ENCODE results near the gene ARID2. TPM values are rescaled to one million over a fixed set of nuclear protein-coding genes. Genes with fewer than 3 reads are reported as not detected.

ARID2 gene
- total RNA-seq, 2 experiments from 2014 or later, result 33.2 to 33.4 TPM

- Mint-ChIP-seq H3K36me3 (ENCODE audit: low read depth) (no peaks in the 10 kb centered on the region), H3K9me3 (no peaks in the 10 kb centered on the region), H3K4me1 (ENCODE audit: low read depth) (peaks cover 23% of the 10 kb centered on the region), H3K27me3 (no peaks in the 10 kb centered on the region), H3K27ac (no peak overlapping the region), H3K4me3 (no peak overlapping the region)
- ChIA-PET POLR2A (no interaction called here), CTCF (interaction anchor here (0.6 to 1.8 kb wide), 3 partner anchors 9 to 59 kb away, joined by 3 to 6 read pairs (median 4); no protein-coding TSS in a partner anchor)
- intact Hi-C loops (cut with micrococcal nuclease), result no loop called here
- no peak for DNase-seq
- no peak for ATAC-seq
- no peak for TF ChIP-seq CTCF (IDR thresholded peaks at IDR 0.05)
Observed at GRCh38 chr12:45775964-45776363, 46.5 kb downstream of the ARID2 start.

- Mint-ChIP-seq H3K4me3 (no peak overlapping the region), H3K9me3 (no peaks in the 10 kb centered on the region), H3K27me3 (no peaks in the 10 kb centered on the region), H3K27ac (no peak overlapping the region), H3K4me1 (ENCODE audit: low read depth) (peaks cover 4% of the 10 kb centered on the region), H3K36me3 (ENCODE audit: low read depth) (no peaks in the 10 kb centered on the region)
- ChIA-PET POLR2A (no interaction called here), CTCF (no interaction called here)
- ATAC-seq (no peak), DNase-seq (no peak)
- intact Hi-C loops (cut with micrococcal nuclease), result no loop called here
- TF ChIP-seq CTCF (IDR thresholded peaks at IDR 0.05), result no peak
Observed at GRCh38 chr12:45779936-45780335, 50.4 kb downstream of the ARID2 start.

- H3K27me3 Mint-ChIP-seq, result no peaks in the 10 kb centered on the region
- intact Hi-C loops (cut with micrococcal nuclease), result no loop called here
- ChIA-PET POLR2A (interaction anchor here (0.9 kb wide), 1 partner anchor 47 kb away, joined by 3 read pairs; no protein-coding TSS in a partner anchor), CTCF (interaction anchor here (1.2 kb wide), 2 partner anchors 15 to 78 kb away, joined by 3 read pairs; no protein-coding TSS in a partner anchor)
- peaks cover 4% of the 10 kb centered on the region for H3K4me1 Mint-ChIP-seq (ENCODE audit: low read depth)
- H3K36me3 Mint-ChIP-seq (ENCODE audit: low read depth), result no peaks in the 10 kb centered on the region
- ATAC-seq (no peak), DNase-seq (no peak)
- H3K4me3 Mint-ChIP-seq, result no peak overlapping the region
- no peaks in the 10 kb centered on the region for H3K9me3 Mint-ChIP-seq
- TF ChIP-seq CTCF (IDR thresholded peaks at IDR 0.05), result no peak
- no peak overlapping the region for H3K27ac Mint-ChIP-seq
Observed at GRCh38 chr12:45781080-45781479, 51.6 kb downstream of the ARID2 start.

GRCh38 chr12:45785315-45785714 lies 55.8 kb downstream of the ARID2 start:
- no peak for TF ChIP-seq CTCF (IDR thresholded peaks at IDR 0.05)
- ATAC-seq, result no peak
- intact Hi-C loops (cut with micrococcal nuclease), result no loop called here
- no peak overlapping the region for H3K4me3 Mint-ChIP-seq
- no peaks in the 10 kb centered on the region for H3K36me3 Mint-ChIP-seq (ENCODE audit: low read depth)
- H3K27ac Mint-ChIP-seq, result no peak overlapping the region
- no peaks in the 10 kb centered on the region for H3K27me3 Mint-ChIP-seq
- ChIA-PET CTCF (interaction anchor here (1.2 to 1.7 kb wide), 2 partner anchors 9 to 241 kb away, joined by 4 to 5 read pairs; no protein-coding TSS in a partner anchor), POLR2A (no interaction called here)
- peaks cover 7% of the 10 kb centered on the region for H3K4me1 Mint-ChIP-seq (ENCODE audit: low read depth)
- no peak for DNase-seq
- H3K9me3 Mint-ChIP-seq, result no peaks in the 10 kb centered on the region

- Mint-ChIP-seq H3K36me3 (ENCODE audit: low read depth) (peaks cover 2% of the 10 kb centered on the region), H3K27me3 (no peaks in the 10 kb centered on the region), H3K9me3 (no peaks in the 10 kb centered on the region), H3K27ac (no peak overlapping the region), H3K4me3 (no peak overlapping the region), H3K4me1 (ENCODE audit: low read depth) (peaks cover 8% of the 10 kb centered on the region)
- intact Hi-C loops (cut with micrococcal nuclease), result no loop called here
- ATAC-seq (no peak), DNase-seq (no peak)
- ChIA-PET POLR2A (no interaction called here), CTCF (no interaction called here)
- no peak for TF ChIP-seq CTCF (IDR thresholded peaks at IDR 0.05)
Observed at GRCh38 chr12:45789025-45789424, 59.5 kb downstream of the ARID2 start.
